Dermis microvascular lymphatic vessel endothelial cell (primary cell): Measurements from ENCODE around the gene PHACTR2. TPM values are rescaled to one million over a fixed set of nuclear protein-coding genes. Genes with fewer than 3 reads are reported as not detected.

Experiments
- DNase-seq, 2 donors: peaks; one replicate each; pipeline versions ENCODE4 v3.0.0 to v3.0.0-alpha.2; 2010; ENCODE audit warnings: low read depth in 2 of 2
- total RNA-seq: library from RNA; depleted of rRNA; stranded (reverse); fragments of >200 nt; gene quantifications from 2 replicates; pipeline ENCODE4 v1.2.1, GENCODE V29; 2014

PHACTR2 gene
- total RNA-seq, 1 donor from 2014 or later: 163 TPM

- DNase-seq: no peak
Measured at GRCh38 chr6:143675382-143675900, 2.3 kb upstream of the PHACTR2 start.

- DNase-seq: no peak
Measured at GRCh38 chr6:143675946-143676345, 1.8 kb upstream of the PHACTR2 start.

GRCh38 chr6:143676437-143677045, 1.2 kb upstream of the PHACTR2 start:
- no peak for DNase-seq

- no peak for DNase-seq
Measured at GRCh38 chr6:143677577-143677890, 231 bp upstream of the PHACTR2 start.

- DNase-seq: peak in 1 of 2 donors; percentile 55
Measured at GRCh38 chr6:143679041-143679440, 1.3 kb downstream of the PHACTR2 start.

- DNase-seq: no peak
Measured at GRCh38 chr6:143680141-143680540, 2.4 kb downstream of the PHACTR2 start.

- DNase-seq: no peak
Measured at GRCh38 chr6:143682805-143683204, 5.0 kb downstream of the PHACTR2 start.

- DNase-seq: no peak
Measured at GRCh38 chr6:143684486-143684885, 6.7 kb downstream of the PHACTR2 start.

GRCh38 chr6:143685653-143686052, 7.9 kb downstream of the PHACTR2 start:
- no peak for DNase-seq

- DNase-seq: no peak
Measured at GRCh38 chr6:143687591-143687990, 9.8 kb downstream of the PHACTR2 start.

GRCh38 chr6:143688681-143689080, 10.9 kb downstream of the PHACTR2 start:
- no peak for DNase-seq

GRCh38 chr6:143689852-143690251, 12.1 kb downstream of the PHACTR2 start:
- DNase-seq: no peak

GRCh38 chr6:143691155-143691554, 13.4 kb downstream of the PHACTR2 start:
- DNase-seq: no peak

GRCh38 chr6:143691900-143692636, 14.3 kb downstream of the PHACTR2 start:
- no peak for DNase-seq

GRCh38 chr6:143692696-143693095, 14.9 kb downstream of the PHACTR2 start:
- DNase-seq: no peak

- DNase-seq: no peak
Measured at GRCh38 chr6:143694013-143694412, 16.2 kb downstream of the PHACTR2 start.

GRCh38 chr6:143694560-143694959, 16.8 kb downstream of the PHACTR2 start:
- no peak for DNase-seq

- DNase-seq: no peak
Measured at GRCh38 chr6:143695130-143695968, 17.6 kb downstream of the PHACTR2 start.

GRCh38 chr6:143695969-143696663, 18.4 kb downstream of the PHACTR2 start:
- DNase-seq: peak; percentile 43 to 83

- DNase-seq: no peak
Measured at GRCh38 chr6:143696664-143697000, 18.9 kb downstream of the PHACTR2 start.

GRCh38 chr6:143697076-143697800, 19.5 kb downstream of the PHACTR2 start:
- DNase-seq: peak; percentile 68 to 72
